ENCODE data around the gene LPP.

The LPP gene

DNA sequence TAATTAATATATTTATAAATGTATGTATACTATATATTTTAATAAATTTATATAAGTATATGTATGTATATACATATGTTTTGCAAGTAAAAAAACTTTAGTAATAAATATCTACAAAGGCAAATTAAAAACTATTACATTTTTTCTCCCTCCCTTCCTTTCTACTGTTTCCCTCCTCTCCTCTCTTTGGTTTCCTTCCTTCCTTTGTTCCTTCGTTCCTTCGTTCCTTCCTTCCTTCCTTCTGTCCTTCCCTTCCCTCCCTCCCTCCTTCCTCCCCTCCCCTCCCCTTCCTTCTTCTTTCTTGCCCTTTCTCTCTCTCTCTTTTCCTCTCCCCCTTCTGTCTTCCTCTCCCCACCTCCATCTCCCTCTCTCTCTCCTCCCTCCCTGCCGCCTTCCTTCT is 423.6 kb downstream of the LPP start:
- no peak for TF ChIP-seq CTCF (IDR thresholded peaks at IDR 0.05; ENCODE audit: low read depth, low read length)
- Histone ChIP-seq H3K9me3 (no peaks in the 10 kb centered on the region), H3K36me3 (no peaks in the 10 kb centered on the region), H3K27me3 (no peaks in the 10 kb centered on the region), H3K4me3 (ENCODE audit: low read depth, low read length) (no peak overlapping the region), H3K4me1 (peaks cover 31% of the 10 kb centered on the region)
- no peak for DNase-seq

- Histone ChIP-seq H3K36me3 (no peaks in the 10 kb centered on the region), H3K4me3 (ENCODE audit: low read depth, low read length) (no peak overlapping the region), H3K27me3 (no peaks in the 10 kb centered on the region), H3K9me3 (no peaks in the 10 kb centered on the region), H3K4me1 (peaks cover 27% of the 10 kb centered on the region)
- DNase-seq, result peak; percentile 21
- no peak for TF ChIP-seq CTCF (IDR thresholded peaks at IDR 0.05; ENCODE audit: low read depth, low read length)
Observed at GRCh38 chr3:188578576-188579363, 424.8 kb downstream of the LPP start.

- Histone ChIP-seq H3K27me3 (no peaks in the 10 kb centered on the region), H3K4me1 (peaks cover 19% of the 10 kb centered on the region), H3K36me3 (no peaks in the 10 kb centered on the region), H3K4me3 (ENCODE audit: low read depth, low read length) (no peak overlapping the region), H3K9me3 (no peaks in the 10 kb centered on the region)
- no peak for TF ChIP-seq CTCF (IDR thresholded peaks at IDR 0.05; ENCODE audit: low read depth, low read length)
- no peak for DNase-seq
Observed at GRCh38 chr3:188580223-188580622, 426.3 kb downstream of the LPP start.

DNA sequence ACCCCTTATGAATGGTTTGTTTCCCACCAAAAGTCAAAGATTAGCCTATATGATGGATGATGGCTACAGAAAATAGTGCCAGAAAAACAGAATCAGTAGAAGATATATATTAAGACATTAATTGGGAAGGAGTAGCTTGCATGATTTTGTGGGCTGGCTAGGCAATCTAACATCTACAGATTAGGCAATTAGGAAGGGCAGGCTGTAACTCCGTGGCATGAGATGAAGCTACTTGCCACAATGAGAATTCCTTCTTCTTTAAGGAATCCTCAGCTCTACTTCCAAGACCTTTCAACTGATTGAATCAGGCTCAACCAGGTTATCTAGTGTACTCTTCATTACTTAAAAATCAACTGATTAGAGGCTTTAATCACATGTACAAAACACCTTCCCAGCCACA is 426.7 kb downstream of the LPP start:
- peaks cover 19% of the 10 kb centered on the region for H3K4me1 ChIP-seq
- H3K9me3 ChIP-seq, result no peaks in the 10 kb centered on the region
- TF ChIP-seq CTCF (IDR thresholded peaks at IDR 0.05; ENCODE audit: low read depth, low read length), result no peak
- H3K27me3 ChIP-seq, result no peaks in the 10 kb centered on the region
- DNase-seq, result no peak
- H3K4me3 ChIP-seq (ENCODE audit: low read depth, low read length), result no peak overlapping the region
- H3K36me3 ChIP-seq, result no peaks in the 10 kb centered on the region

GRCh38 chr3:188581365-188581764 is 427.4 kb downstream of the LPP start:
- no peaks in the 10 kb centered on the region for H3K9me3 ChIP-seq
- H3K27me3 ChIP-seq, result no peaks in the 10 kb centered on the region
- TF ChIP-seq CTCF (IDR thresholded peaks at IDR 0.05; ENCODE audit: low read depth, low read length), result no peak
- H3K4me3 ChIP-seq (ENCODE audit: low read depth, low read length), result no peak overlapping the region
- H3K4me1 ChIP-seq, result peaks cover 12% of the 10 kb centered on the region
- H3K36me3 ChIP-seq, result no peaks in the 10 kb centered on the region
- DNase-seq, result no peak

DNA sequence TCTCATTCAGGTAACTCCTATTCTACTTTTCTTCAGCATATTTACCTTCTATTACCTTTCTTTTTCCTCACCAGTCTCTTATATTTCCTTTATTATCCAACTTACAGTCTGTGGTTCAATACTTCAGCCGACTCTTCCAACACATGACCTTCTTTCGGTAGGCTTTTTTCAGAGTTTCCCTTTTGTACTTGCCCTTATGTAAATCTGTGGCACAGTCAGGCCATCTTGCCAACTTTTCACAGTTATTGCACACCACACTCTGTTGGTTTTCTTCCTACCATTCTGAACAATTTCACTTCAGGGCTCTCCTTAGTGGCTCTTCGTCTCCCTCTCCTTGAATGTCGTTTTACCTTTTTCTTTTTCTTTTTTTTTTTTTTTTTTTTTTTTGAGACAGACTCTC is 427.8 kb downstream of the LPP start:
- no peaks in the 10 kb centered on the region for H3K9me3 ChIP-seq
- H3K36me3 ChIP-seq, result no peaks in the 10 kb centered on the region
- H3K4me1 ChIP-seq, result peaks cover 10% of the 10 kb centered on the region; the same call in 1 of the 2 replicates
- H3K4me3 ChIP-seq (ENCODE audit: low read depth, low read length), result no peak overlapping the region
- no peaks in the 10 kb centered on the region for H3K27me3 ChIP-seq
- no peak for TF ChIP-seq CTCF (IDR thresholded peaks at IDR 0.05; ENCODE audit: low read depth, low read length)
- no peak for DNase-seq

All from BE2C (cell line).